ENCODE measurements around the gene FBXO38. TPM values are rescaled to one million over a fixed set of nuclear protein-coding genes. Genes with fewer than 3 reads are reported as not detected.

Gene FBXO38
- total and polyA plus RNA-seq, 12 donors, result 12.3 to 88.2 (median 41.9) TPM

- TF ChIP-seq POLR2A (IDR thresholded peaks at IDR 0.05), result no peak
- TF ChIP-seq CTCF (IDR thresholded peaks at IDR 0.05), result no peak
- H3K36me3 ChIP-seq (replicated peaks in 1 of 2), result peaks cover 0 to 48% of the 10 kb centered on the region in 2 donors
These were observed 15.0 kb downstream of the FBXO38 start for GRCh38 chr5:148398698-148399121.

GRCh38 chr5:148401604-148402003 is 17.8 kb downstream of the FBXO38 start:
- Histone ChIP-seq H3K9me3 (replicated peaks in 1 of 3) (no peaks in the 10 kb centered on the region), H3K27me3 (no peaks in the 10 kb centered on the region), H3K4me3 (no peak overlapping the region), H3K36me3 (replicated peaks in 1 of 2) (peaks cover 0 to 43% of the 10 kb centered on the region in 2 donors), H3K4me1 (replicated peaks in 1 of 2) (peaks cover 0 to 20% of the 10 kb centered on the region in 2 donors), H3K27ac (peak overlapping the region in 2 of 5 donors; percentile 22 to 48)
- WGBS, 4 donors, result 52 to 69% (median 60%) methylated on average over 2 of the region's 2 CpGs
- no peak for DNase-seq
- no peak for TF ChIP-seq CTCF (IDR thresholded peaks at IDR 0.05)
- no peak for TF ChIP-seq POLR2A (IDR thresholded peaks at IDR 0.05)
- intact Hi-C loops (cut with DNase I), result no loop called here

More at GRCh38 chr5:148398698-148399121, 15.0 kb downstream of the FBXO38 start:
- H3K9me3 ChIP-seq (replicated peaks in 1 of 3), result no peaks in the 10 kb centered on the region
- DNase-seq, result no peak
- 82 to 89% (median 86%) methylated on average over 5 of the region's 5 CpGs for WGBS, 4 donors
- H3K27ac ChIP-seq, result no peak overlapping the region
- H3K27me3 ChIP-seq, result no peaks in the 10 kb centered on the region
- H3K4me1 ChIP-seq (replicated peaks in 1 of 2), result peaks cover 0 to 23% of the 10 kb centered on the region in 2 donors
- intact Hi-C loops (cut with DNase I), result no loop called here
- no peak overlapping the region for H3K4me3 ChIP-seq

GRCh38 chr5:148403344-148403743 is 19.6 kb downstream of the FBXO38 start:
- no peaks in the 10 kb centered on the region for H3K9me3 ChIP-seq (replicated peaks in 1 of 3)
- H3K36me3 ChIP-seq (replicated peaks in 1 of 2), result peaks cover 0 to 51% of the 10 kb centered on the region in 2 donors
- H3K27ac ChIP-seq, result peak overlapping the region in 1 of 5 donors; percentile 1
- no peak for DNase-seq
- peaks cover 0 to 6% of the 10 kb centered on the region in 2 donors for H3K4me1 ChIP-seq (replicated peaks in 1 of 2)
- no peak for TF ChIP-seq POLR2A (IDR thresholded peaks at IDR 0.05)
- no peak for TF ChIP-seq CTCF (IDR thresholded peaks at IDR 0.05)
- H3K27me3 ChIP-seq, result no peaks in the 10 kb centered on the region
- no peak overlapping the region for H3K4me3 ChIP-seq
- intact Hi-C loops (cut with DNase I), result no loop called here

- WGBS, 4 donors, result 90 to 97% (median 95%) methylated on average over 3 of the region's 3 CpGs
- Histone ChIP-seq H3K36me3 (replicated peaks in 1 of 2) (peaks cover 0 to 61% of the 10 kb centered on the region in 2 donors), H3K4me3 (no peak overlapping the region), H3K27me3 (no peaks in the 10 kb centered on the region), H3K4me1 (replicated peaks in 1 of 2) (no peaks in the 10 kb centered on the region), H3K9me3 (replicated peaks in 1 of 3) (no peaks in the 10 kb centered on the region), H3K27ac (no peak overlapping the region)
- intact Hi-C loops (cut with DNase I), result no loop called here
- TF ChIP-seq POLR2A (IDR thresholded peaks at IDR 0.05) (no peak), CTCF (IDR thresholded peaks at IDR 0.05) (no peak)
- no peak for DNase-seq
These were observed 22.6 kb downstream of the FBXO38 start for GRCh38 chr5:148406406-148406805.

Measured in adrenal gland (tissue), 12 donors.